C1 segment of cervical spinal cord (tissue), 14 donors: ENCODE measurements around the gene ARL15.
"Not testable (repeated sequence)": the region's sequence is repeated elsewhere in the genome, so short reads cannot be mapped to it uniquely, and the experiment has no call there.

ENCODE experiments used
- DNase-seq, 14 donors: peaks; one replicate each; lab custom pipeline; 2025; lab: John Stamatoyannopoulos, UW

Gene ARL15

GRCh38 chr5:54045077-54045792 is 265.1 kb downstream of the ARL15 start:
- DNase-seq: no peak

GRCh38 chr5:54044276-54044675 is 266.1 kb downstream of the ARL15 start:
- DNase-seq: not testable (repeated sequence)

- no peak for DNase-seq
Measured at GRCh38 chr5:54040804-54041203, 269.6 kb downstream of the ARL15 start.

GRCh38 chr5:54040018-54040417 is 270.4 kb downstream of the ARL15 start:
- DNase-seq: no peak

- no peak for DNase-seq
Measured at GRCh38 chr5:54037205-54037604, 273.2 kb downstream of the ARL15 start.

- DNase-seq: no peak
Measured at GRCh38 chr5:54030981-54031380, 279.4 kb downstream of the ARL15 start.

- no peak for DNase-seq
Measured at GRCh38 chr5:54024466-54024865, 285.9 kb downstream of the ARL15 start.

- DNase-seq: no peak
Measured at GRCh38 chr5:54022223-54022622, 288.1 kb downstream of the ARL15 start.

- DNase-seq: no peak
Measured at GRCh38 chr5:54021431-54022164, 288.8 kb downstream of the ARL15 start.

- DNase-seq: no peak
Measured at GRCh38 chr5:54018438-54018837, 291.9 kb downstream of the ARL15 start.

- no peak for DNase-seq
Measured at GRCh38 chr5:54017580-54017979, 292.8 kb downstream of the ARL15 start.

GRCh38 chr5:54013556-54014194 is 296.7 kb downstream of the ARL15 start:
- no peak for DNase-seq

GRCh38 chr5:54009828-54010227 is 300.5 kb downstream of the ARL15 start:
- no peak for DNase-seq

GRCh38 chr5:54009357-54009756 is 301.0 kb downstream of the ARL15 start:
- no peak for DNase-seq

- DNase-seq: no peak
Measured at GRCh38 chr5:54007827-54008777, 302.3 kb downstream of the ARL15 start.

- no peak for DNase-seq
Measured at GRCh38 chr5:54004697-54005096, 305.7 kb downstream of the ARL15 start.

- DNase-seq: no peak
Measured at GRCh38 chr5:54002779-54003178, 307.6 kb downstream of the ARL15 start.

- no peak for DNase-seq
Measured at GRCh38 chr5:54001976-54002775, 308.2 kb downstream of the ARL15 start.

GRCh38 chr5:54000011-54000410 is 310.4 kb downstream of the ARL15 start:
- DNase-seq: no peak

- no peak for DNase-seq
Measured at GRCh38 chr5:53997736-53998627, 312.4 kb downstream of the ARL15 start.
